Ovary (tissue), 9 donors: Measurements from ENCODE around the gene STOML1. TPM values are rescaled to one million over a fixed set of nuclear protein-coding genes. Genes with fewer than 3 reads are reported as not detected.

Experiments
- DNase-seq, 5 donors: peaks; one replicate each; pipeline ENCODE4 v3.0.0-alpha.2; 2019 to 2020
- H3K27ac ChIP-seq, 2 donors: fragments of 200-600 bp; one replicate each; pipeline versions ENCODE4 v1.5.1 to v1.8.0; 2019 to 2022
- H3K27me3 ChIP-seq: fragments of 200-600 bp; one replicate; pipeline ENCODE4 v1.8.0; 2022
- H3K36me3 ChIP-seq: fragments of 200-600 bp; sonication (generic); one replicate; pipeline ENCODE4 v1.5.1; 2019
- H3K4me1 ChIP-seq: one replicate; pipeline ENCODE4 v1.8.1; 2013; ENCODE audit warnings: mild to moderate bottlenecking, moderate library complexity; ENCODE audit not compliant: insufficient read depth
- H3K4me3 ChIP-seq: fragments of 200-600 bp; sonication (generic); one replicate; pipeline ENCODE4 v1.5.1; 2017
- H3K9me3 ChIP-seq, 2 donors: fragments of 200-600 bp in 1 of 2; sonication (generic) in 1 of 2; one replicate each; pipeline versions ENCODE4 v1.5.1 to v1.8.1; 2013 to 2019; ENCODE audit warnings: mild to moderate bottlenecking in 1 of 2, moderate library complexity in 1 of 2
- CTCF ChIP-seq, 3 donors: fragments of 450-650 bp in 2 of 3; fragments of 200-600 bp in 1 of 3; IDR thresholded peaks; one replicate each; pipeline versions ENCODE4 v1.5.1 to v1.8.0; 2016 to 2022; ENCODE audit warnings: antibody characterized with exemption in 3 of 3, mild to moderate bottlenecking in 1 of 3
- EP300 ChIP-seq: sonication (generic); formaldehyde crosslinking; IDR thresholded peaks from one replicate; pipeline ENCODE4 v1.6.1; 2017; ENCODE audit warnings: antibody characterized with exemption
- POLR2A ChIP-seq: fragments of 450-650 bp; IDR thresholded peaks from one replicate; pipeline ENCODE4 v1.6.1; 2017; ENCODE audit warnings: antibody characterized with exemption, mild to moderate bottlenecking, moderate library complexity
- WGBS, 3 donors: extraction: QIAGEN DNeasy Blood & Tissue Kit in 1 of 3; methylation state at CpG; one replicate each; pipeline versions ENCODE4 v1.1.5 to v1.1.7; 2013 to 2017; 5-methylcytosine and 5-hydroxymethylcytosine counted together
- intact Hi-C, 4 donors: fragments of 100-400 bp; cut with DNase I; formaldehyde crosslinking; loops; one replicate each; pipeline versions ENCODE4 v1.11.0 to v1.15.1; 2022 to 2023
- polyA plus RNA-seq, 2 donors: library from polyadenylated mRNA; stranded (reverse); fragments of 200-250 nt in 1 of 2; fragments of 350-450 nt in 1 of 2; fragmentation: Illumina TruSeq in 1 of 2; extraction: RNeasy Lipid Tissue Mini Kit (QIAGEN cat#74804) in 1 of 2; gene quantifications; one replicate each; pipeline ENCODE4 v1.2.3, GENCODE V29; 2013 to 2014
- total RNA-seq, 7 donors: library from RNA; depleted of rRNA in 2 of 7; stranded (reverse); fragments of >200 nt in 2 of 7; fragmentation: NEBNext Ultra II Directional in 3 of 7; extraction: Animal tissue kit (Norgen Biotek cat#: 25700) in 3 of 7; gene quantifications; one replicate each; pipeline versions ENCODE4 v1.1.0 to v1.2.4, GENCODE V29; 2016 to 2023
- donor health status: DM: no; HTN: no; CAD: no; lungs with moderate emphysema.
- donor health status: DM: no; HTN: no; CAD: no.
- donor health status: Bipolar disorder and iron deficiency.
- donor health status: DM: yes; HTN: yes; CAD: no.
- donor health status: DM: no; HTN: no; CAD: no.
- donor health status: DM: yes; HTN: yes; CAD: no.

The STOML1 gene
- total and polyA plus RNA-seq, 9 donors = 2.1 to 22.9 (median 12.1) TPM

GRCh38 chr15:74024687-74025086 lies 32.6 kb upstream of the STOML1 start:
- Histone ChIP-seq H3K36me3 (no peaks in the 10 kb centered on the region), H3K4me3 (no peak overlapping the region), H3K4me1 (peaks cover 4% of the 10 kb centered on the region), H3K9me3 (no peaks in the 10 kb centered on the region), H3K27ac (no peak overlapping the region), H3K27me3 (no peaks in the 10 kb centered on the region)
- intact Hi-C loops = no loop called here
- no peak for DNase-seq
- 27 to 59% (median 57%) methylated on average over 2 of the region's 2 CpGs for WGBS, 3 donors
- TF ChIP-seq CTCF (IDR thresholded peaks at IDR 0.05) = no peak
- TF ChIP-seq POLR2A = no peak
- no peak for TF ChIP-seq EP300

DNA sequence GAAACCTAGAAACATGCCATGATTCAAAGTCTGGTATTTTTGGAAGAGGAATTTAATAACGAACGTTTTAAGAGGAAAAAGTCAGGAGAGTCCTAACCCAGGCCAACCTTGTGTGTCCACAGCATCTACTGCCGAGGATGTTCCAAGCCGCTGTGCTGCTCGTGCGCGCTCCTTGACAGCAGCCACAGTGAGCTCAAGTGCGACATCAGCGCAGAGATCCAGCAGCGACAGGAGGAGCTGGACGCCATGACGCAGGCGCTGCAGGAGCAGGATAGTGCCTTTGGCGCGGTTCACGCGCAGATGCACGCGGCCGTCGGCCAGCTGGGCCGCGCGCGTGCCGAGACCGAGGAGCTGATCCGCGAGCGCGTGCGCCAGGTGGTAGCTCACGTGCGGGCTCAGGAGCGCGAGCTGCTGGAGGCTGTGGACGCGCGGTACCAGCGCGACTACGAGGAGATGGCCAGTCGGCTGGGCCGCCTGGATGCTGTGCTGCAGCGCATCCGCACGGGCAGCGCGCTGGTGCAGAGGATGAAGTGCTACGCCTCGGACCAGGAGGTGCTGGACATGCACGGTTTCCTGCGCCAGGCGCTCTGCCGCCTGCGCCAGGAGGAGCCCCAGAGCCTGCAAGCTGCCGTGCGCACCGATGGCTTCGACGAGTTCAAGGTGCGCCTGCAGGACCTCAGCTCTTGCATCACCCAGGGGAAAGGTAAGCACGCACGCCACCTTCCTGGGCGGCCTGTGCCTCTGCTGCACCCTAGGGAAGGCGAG lies 30.8 kb upstream of the STOML1 start:
- H3K4me3 ChIP-seq = no peak overlapping the region
- TF ChIP-seq CTCF (IDR thresholded peaks at IDR 0.05) (no peak), POLR2A (no peak)
- WGBS, 3 donors = 93% methylated on average over 66 of the region's 66 CpGs
- no peaks in the 10 kb centered on the region for H3K27me3 ChIP-seq
- no peaks in the 10 kb centered on the region for H3K36me3 ChIP-seq
- no peak overlapping the region for H3K27ac ChIP-seq
- H3K9me3 ChIP-seq = no peaks in the 10 kb centered on the region
- DNase-seq = no peak
- peaks cover 4% of the 10 kb centered on the region for H3K4me1 ChIP-seq
- intact Hi-C loops = no loop called here

DNA sequence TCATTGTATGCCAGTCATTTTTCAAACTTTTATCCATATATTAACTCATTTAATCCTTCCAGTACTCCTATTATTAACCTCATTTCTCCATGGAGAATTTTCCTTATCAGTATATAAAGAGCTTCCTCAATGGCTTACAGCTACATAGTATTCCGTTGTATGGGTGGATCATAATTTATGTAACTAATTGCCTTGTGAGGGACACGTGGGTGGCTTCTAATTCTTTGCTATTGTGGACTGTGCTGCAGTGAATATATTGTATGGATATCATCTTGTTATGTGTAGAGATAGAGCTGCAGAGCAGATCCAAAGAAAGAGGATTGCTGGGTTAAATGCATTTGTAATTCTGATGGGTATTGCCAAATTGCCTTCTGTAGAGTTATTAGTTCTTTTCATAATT lies 27.6 kb upstream of the STOML1 start:
- Histone ChIP-seq H3K4me1 (peaks cover 4% of the 10 kb centered on the region), H3K27ac (no peak overlapping the region), H3K27me3 (no peaks in the 10 kb centered on the region), H3K36me3 (no peaks in the 10 kb centered on the region), H3K9me3 (no peaks in the 10 kb centered on the region), H3K4me3 (no peak overlapping the region)
- intact Hi-C loops = no loop called here
- DNase-seq = no peak
- TF ChIP-seq EP300 (no peak), CTCF (IDR thresholded peaks at IDR 0.05) (no peak), POLR2A (no peak)
- WGBS, 3 donors = 63 to 71% (median 68%) methylated on average over 2 of the region's 2 CpGs

GRCh38 chr15:74013374-74013894 lies 21.3 kb upstream of the STOML1 start:
- Histone ChIP-seq H3K27me3 (no peaks in the 10 kb centered on the region), H3K4me1 (peaks cover 11% of the 10 kb centered on the region), H3K4me3 (no peak overlapping the region), H3K36me3 (no peaks in the 10 kb centered on the region), H3K27ac (no peak overlapping the region), H3K9me3 (no peaks in the 10 kb centered on the region)
- DNase-seq = no peak
- intact Hi-C loops = no loop called here
- TF ChIP-seq CTCF (IDR thresholded peaks at IDR 0.05) (no peak), POLR2A (no peak)
- WGBS, 3 donors = 93 to 97% (median 95%) methylated on average over 2 of the region's 2 CpGs
